NCI-H2196 treated with DMSO at 0.1 percent for 48 hours (cell line): Measurements from ENCODE around the gene OR2T11.
"Not testable (repeated sequence)": the region's sequence is repeated elsewhere in the genome, so short reads cannot be mapped to it uniquely, and the experiment has no call there.

Experiments
- DNase-seq: peaks from one replicate; lab custom pipeline; 2025; ENCODE audit not compliant: unreplicated experiment; lab: John Stamatoyannopoulos, UW

The OR2T11 gene

DNA sequence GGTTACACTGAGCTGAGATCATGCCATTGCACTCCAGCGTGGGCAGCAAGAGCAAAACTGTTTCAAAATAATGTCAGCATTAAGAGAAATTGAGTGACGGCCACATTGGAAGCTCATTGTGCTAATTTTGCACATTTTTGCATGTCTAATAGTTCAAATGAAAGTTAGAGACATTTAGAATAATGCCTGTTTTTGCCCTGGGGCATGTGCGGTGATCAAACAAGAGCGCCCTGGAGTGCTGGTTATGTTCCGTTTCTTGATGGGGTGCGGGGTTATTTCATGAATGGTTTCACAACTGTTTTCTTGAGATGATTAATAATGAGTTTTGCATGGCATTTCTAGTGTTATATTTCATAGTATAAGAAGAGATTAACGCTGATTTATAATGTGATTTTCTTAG lies 13.1 kb downstream of the OR2T11 start:
- no peak for DNase-seq

DNA sequence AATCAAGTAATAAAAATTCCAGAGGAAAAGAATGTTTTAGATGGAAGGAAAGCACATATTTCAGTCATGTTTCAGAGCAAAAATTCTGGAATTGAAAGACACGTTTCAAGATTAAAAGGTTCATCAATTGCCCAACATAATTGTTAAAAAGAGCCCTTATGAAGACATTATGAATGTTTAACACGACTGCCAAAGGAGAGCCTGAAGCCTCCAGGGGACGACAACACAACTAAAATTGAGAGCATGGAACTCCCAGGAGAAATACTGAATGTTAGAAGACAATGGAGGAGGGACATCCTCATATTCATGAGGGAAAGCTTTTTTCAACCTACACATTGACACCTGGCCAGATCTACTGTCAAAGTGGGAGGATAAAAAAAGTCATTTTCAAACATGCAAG lies 16.0 kb downstream of the OR2T11 start:
- no peak for DNase-seq

- DNase-seq: no peak
Measured at GRCh38 chr1:248618119-248618518, 16.8 kb downstream of the OR2T11 start.

GRCh38 chr1:248613742-248614141 lies 21.1 kb downstream of the OR2T11 start:
- no peak for DNase-seq

DNA sequence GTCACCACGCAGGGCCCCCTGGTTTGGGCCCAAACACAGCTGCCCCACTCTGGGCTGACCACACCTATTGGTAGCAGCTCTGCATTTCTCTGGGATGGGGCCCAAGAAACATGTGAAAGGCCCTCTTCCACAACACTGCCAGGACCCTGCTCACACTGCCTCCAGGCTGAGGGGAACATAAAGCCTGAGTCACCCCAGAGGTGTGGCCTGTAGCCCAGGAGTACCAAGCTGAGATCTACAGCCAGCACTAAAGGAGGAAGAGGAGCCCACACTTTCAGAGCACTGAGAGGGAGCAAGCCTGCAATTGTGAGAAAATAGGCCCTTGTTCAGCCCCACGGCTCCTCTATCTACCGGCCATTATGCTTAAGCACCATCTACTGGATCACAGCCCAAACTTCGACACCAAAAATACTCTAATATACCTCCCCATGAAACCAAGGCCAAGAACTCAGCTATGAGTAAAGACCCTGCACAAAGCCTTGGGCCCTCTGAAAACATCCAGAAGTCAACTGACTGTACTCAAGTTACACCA lies 22.9 kb downstream of the OR2T11 start:
- no peak for DNase-seq

- DNase-seq: no peak
Measured at GRCh38 chr1:248610301-248610700, 24.6 kb downstream of the OR2T11 start.

- DNase-seq: no peak
Measured at GRCh38 chr1:248599396-248599795, 35.5 kb downstream of the OR2T11 start.

- no peak for DNase-seq
Measured at GRCh38 chr1:248597589-248597988, 37.3 kb downstream of the OR2T11 start, which contains the start of gene OR2T10. TSS of gene OR2T10 (minus strand) at chr1:248597700. CDS start at chr1:248593768, 3,932 bp downstream.

- DNase-seq: no peak
Measured at GRCh38 chr1:248596615-248597014, 38.3 kb downstream of the OR2T11 start.

DNA sequence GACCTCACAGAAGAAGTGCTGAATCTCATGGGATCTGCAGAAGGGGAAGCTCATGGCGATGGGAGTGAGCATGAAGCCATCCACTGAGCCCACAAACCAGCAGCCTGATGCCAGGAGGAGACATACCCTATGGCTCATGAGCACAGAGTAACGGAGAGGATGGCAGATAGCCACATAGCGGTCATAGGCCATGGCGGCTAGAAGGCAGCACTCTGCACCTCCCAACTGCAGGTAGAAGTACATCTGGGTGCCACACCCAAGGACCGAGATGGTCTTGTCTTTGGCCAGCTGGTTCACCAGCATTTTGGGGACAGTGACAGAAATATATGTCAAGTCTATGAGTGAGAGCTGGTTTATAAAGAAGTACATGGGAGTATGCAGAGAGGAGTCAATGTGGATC lies 41.7 kb downstream of the OR2T11 start:
- no peak for DNase-seq

DNA sequence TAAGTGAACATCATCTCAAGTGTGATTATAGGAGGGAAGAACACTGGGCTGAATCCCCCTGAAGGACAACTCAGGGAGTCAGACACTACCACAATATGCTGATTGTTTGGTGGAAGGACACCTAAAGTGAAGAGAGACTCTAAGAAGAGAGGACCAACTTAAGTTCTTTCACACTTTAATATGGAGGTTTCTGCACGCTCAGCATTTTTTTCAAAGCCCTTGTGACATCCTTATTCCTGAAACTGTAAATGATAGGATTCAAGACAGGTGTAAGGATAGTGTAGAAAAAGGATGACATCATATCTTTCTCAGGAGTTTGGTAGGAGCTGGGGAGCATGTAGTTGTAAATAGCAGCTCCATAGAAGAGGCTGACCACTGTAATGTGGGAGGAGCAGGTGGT lies 42.2 kb downstream of the OR2T11 start:
- DNase-seq: no peak

DNA sequence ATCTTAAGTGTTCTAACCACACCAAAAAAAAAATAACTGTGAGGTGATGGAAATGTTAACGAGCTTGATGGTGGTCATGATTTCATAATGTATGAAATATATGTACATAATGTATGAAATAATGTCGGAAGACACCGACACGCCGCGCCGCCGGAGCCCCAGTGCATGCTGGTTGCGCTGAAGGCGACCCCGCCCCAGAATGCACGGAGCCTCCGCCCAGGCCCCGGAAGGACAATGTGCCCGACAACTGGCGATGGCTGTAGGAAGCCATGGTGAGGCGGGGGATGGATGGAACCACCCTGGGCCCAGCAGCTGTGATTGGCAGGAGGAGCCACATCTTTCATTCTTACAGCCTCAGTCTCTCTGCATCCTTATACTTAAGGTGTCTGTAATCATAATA lies 44.8 kb downstream of the OR2T11 start:
- DNase-seq: no peak

- no peak for DNase-seq
Measured at GRCh38 chr1:248589334-248589733, 45.6 kb downstream of the OR2T11 start.

- DNase-seq: no peak
Measured at GRCh38 chr1:248585266-248585665, 49.6 kb downstream of the OR2T11 start.

- no peak for DNase-seq
Measured at GRCh38 chr1:248576260-248576980, 58.5 kb downstream of the OR2T11 start.

DNA sequence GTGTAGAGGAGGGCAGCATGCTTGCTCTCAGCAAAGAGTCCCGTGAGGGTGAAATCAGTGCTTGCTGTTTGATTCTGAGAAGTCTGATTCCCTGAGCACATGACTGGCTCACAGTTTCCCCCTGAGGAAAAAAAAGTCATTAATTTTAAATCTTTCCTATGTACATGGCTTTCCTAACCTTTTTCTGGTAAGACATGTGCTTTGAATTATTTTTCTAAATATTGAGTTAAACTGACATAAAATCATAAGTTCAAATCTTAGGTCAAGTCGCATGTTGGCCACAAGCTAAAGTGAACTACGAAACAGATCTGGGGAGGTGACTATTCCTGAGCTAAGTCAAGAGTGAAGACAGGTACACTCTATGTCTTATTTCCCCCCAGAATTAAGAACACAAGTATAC lies 60.2 kb downstream of the OR2T11 start, which contains the start of gene OR2T34:
Gene OR2T34, minus strand, starts transcription at position 101 of the 400 bp plus-strand sequence. Its CDS starts 0 bp downstream, at position 101.
- not testable (repeated sequence) for DNase-seq

GRCh38 chr1:248573856-248574255 lies 61.0 kb downstream of the OR2T11 start:
- DNase-seq: not testable (repeated sequence)
